ENCODE results near the gene MGAT3.
"Not testable (repeated sequence)": the region's sequence is repeated elsewhere in the genome, so short reads cannot be mapped to it uniquely, and the experiment has no call there.

Gene MGAT3, protein sequence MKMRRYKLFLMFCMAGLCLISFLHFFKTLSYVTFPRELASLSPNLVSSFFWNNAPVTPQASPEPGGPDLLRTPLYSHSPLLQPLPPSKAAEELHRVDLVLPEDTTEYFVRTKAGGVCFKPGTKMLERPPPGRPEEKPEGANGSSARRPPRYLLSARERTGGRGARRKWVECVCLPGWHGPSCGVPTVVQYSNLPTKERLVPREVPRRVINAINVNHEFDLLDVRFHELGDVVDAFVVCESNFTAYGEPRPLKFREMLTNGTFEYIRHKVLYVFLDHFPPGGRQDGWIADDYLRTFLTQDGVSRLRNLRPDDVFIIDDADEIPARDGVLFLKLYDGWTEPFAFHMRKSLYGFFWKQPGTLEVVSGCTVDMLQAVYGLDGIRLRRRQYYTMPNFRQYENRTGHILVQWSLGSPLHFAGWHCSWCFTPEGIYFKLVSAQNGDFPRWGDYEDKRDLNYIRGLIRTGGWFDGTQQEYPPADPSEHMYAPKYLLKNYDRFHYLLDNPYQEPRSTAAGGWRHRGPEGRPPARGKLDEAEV

DNA sequence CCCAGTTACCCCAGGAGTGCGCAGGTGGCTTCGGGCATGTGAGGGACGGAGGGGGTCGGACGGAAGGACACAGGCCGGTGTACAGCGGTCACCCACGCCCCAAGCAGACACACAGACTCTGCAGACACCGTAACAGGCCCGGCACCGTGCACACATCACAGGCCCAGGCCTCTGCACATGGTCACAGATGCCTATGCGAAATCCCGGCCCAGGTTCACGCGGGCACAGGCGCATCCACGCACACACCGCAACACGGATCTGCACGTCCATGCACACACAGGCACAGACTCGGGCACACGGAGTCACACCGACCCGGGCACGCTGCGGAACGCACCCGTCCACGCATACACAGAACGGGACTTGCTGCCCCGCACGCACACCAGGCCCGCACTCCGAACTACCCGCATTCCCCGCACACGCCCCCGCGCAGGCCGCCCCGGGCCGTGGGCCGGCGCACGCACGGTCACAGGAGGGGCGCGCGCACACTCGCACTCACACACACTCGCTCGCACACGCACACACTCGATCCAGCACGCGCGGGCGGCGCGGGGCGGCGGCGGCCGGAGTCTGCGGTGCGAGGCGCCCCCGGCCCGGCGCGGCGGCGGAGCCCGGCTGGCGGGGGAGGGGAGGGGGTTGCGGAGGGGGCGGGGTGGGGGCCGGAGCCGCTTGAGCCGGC, at the start of gene MGAT3:
Gene MGAT3, plus strand, starts transcription at position 491 of the 676 bp plus-strand sequence. CDS start 30,336 bp downstream, outside the sequence.
- no peak for DNase-seq (ENCODE audit: low read depth)

DNA sequence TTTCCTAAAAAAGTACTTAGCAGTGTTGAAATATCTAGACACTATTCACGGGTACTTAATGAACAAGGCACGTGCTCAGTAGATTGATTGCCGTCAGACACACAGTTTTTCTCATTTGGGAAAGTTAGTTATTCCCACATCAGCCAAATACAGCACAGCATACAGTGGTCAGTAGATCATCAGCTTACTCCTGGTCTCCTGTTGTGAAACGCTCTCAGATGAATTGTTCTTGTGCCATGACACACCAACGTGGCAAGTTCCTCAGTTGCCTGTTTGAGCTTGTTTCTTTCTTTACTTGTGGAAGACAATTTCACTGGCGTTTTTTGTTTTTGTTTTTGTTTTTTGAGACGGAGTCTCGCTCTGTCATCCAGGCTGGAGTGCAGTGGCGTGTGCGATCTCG, 48.6 kb upstream of the MGAT3 start:
- DNase-seq (ENCODE audit: low read depth) = no peak

DNA sequence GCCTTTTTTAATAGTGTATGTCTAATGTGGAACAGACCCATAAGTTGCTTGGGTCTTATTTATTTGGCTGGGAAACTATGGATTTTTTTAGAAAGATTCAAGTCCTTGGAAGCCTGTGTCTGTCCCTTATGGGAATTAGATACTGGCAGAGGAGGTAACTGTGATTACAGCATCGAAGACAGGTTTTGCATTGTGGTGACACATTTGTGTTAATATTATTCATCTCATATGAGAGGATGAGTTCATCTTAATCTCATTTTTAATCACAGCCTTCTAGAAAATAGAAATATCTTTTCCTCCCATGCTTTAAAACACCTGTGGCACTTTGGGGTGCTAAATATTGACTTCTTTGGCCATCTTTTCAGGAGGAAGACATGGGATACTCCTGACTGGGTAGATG, 48.0 kb upstream of the MGAT3 start:
- no peak for DNase-seq (ENCODE audit: low read depth)

DNA sequence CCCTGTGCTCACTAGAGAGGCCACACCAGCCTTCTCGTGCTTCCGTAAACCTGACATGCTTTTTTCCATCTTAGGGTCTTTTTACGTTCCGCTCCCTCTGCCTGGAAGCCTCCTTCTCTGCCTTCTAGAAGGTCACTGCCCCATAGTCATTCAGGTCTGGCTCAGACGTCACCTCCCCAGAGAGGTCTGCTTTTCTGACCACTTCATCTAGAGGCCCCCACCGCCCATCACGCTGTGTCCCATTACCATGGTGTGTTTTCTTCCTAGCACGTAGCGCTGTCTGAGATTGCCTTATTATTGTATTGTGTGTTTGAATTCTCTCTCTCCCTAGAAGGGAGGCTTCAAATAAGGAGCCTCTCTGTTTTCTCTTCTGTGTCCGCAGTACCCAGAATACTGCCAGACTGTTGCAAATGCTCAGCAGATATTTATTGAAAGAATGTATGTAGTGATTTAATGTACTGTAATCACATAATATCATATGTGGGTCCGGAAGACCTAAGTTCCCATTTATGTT, 47.2 kb upstream of the MGAT3 start:
- DNase-seq (ENCODE audit: low read depth) = no peak

DNA sequence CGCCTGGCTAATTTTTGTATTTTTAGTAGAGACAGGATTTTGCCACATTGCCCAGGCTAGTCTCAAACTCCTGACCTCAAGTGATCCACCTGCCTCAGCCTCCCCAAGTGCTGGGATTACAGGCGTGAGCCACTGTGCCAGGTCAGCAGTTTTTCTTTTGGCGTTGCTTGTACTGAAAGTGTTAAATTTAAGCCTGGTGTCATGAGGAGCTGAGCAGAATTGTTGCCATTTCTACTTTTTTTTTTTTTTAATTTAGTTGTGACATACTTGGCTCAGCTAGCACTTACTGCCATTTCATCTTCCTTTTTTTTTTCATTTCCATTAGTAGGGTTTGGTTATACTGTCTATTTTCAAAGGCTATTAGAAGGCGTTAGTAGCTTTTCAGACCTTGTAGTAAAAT, 46.5 kb upstream of the MGAT3 start:
- no peak for DNase-seq (ENCODE audit: low read depth)

DNA sequence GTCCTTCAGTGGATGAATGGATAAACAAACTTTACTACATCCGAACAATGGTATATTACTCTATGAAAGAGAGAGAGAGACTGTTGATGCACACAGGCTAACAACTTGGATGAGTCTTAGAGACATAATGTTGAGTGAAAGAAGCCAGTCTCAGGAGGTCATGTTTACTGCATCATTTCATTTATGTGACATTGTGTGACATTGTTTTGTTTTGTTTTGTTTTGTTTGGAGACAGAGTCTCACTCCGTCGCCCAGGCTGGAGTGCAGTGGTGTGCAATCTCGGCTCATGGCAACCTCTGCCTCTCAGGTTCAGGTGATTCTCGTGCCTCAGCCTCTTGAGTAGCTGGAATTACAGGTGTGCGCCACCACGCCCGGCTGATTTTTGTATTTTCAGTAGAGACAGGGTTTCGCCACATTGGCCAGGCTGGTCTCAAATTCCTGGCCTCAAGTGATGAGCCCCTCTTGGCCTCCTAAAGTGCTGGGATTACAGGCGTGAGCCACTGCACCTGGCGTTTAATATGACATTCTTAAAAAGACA, 44.9 kb upstream of the MGAT3 start:
- DNase-seq (ENCODE audit: low read depth) = not testable (repeated sequence)

DNA sequence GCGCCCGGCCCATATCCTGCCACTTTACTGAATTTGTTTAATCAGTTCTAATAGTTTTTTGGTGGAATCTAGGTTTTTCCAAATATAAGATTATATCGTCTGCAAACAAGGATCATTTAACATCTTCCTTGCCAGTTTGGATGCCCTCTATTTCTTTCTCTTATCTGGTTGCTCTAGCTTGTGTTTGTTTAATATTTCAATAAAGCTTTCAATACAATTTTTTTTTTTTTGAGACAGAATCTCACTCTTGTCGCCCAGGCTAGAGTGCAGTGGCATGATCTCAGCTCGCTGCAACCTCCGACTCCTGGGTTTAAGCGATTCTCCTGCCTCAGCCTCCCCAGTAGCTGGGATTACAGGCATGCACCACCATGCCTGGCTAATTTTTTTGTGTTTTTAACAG, 43.6 kb upstream of the MGAT3 start:
- not testable (repeated sequence) for DNase-seq (ENCODE audit: low read depth)

DNA sequence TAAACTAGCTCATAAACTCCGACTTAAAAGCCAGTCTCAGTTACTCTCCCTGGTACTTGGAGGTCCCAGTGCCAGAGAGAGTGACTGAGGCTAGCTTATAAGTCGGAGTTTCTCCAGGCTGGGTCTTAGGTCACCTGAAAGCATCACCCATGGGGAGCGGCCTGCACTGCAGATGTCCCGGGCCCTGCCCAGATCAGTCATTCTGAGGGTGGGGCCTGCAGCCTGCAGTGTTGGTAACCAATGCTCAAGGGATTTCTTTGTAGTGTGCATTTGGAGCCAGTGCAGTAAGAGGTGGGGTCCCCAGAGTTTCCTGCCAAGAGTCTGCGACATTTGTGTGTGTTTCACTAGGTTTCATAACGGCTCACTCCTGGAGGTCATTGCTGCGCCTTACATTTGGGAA, 42.4 kb upstream of the MGAT3 start:
- DNase-seq (ENCODE audit: low read depth) = no peak

DNA sequence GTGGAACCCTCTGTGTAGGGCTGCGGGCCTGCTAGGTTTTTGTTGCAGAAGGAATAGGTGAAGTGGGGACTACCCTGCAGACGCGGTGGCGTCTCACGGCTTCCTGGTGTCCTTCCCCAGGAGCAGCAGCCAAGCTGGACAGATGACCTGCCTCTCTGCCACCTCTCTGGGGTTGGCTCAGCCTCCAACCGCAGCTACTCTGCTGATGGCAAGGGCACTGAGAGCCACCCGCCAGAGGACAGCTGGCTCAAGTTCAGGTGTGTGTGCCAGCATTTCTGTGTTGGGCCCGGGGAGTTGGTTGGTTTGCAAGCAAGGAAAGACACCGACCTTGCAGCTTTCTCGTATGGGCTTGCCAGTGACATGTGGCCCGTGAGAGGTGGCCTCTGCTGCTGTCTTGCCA, 41.9 kb upstream of the MGAT3 start:
- DNase-seq (ENCODE audit: low read depth) = no peak

DNA sequence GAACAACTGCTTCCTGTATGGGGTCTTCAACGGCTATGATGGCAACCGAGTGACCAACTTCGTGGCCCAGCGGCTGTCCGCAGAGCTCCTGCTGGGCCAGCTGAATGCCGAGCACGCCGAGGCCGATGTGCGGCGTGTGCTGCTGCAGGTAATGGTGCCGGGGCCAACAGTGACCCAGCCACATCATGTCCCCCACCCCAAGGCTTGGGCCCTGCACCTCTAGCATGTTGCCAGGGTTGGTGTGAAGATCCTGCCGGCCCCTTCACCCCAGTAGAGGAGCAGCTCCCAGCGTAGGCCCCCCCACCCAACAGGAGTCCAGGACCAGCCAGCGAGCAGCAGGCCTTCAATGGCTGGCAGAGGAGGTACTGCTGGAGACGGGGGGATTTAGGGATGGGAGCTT, 41.3 kb upstream of the MGAT3 start:
- DNase-seq (ENCODE audit: low read depth) = no peak

DNA sequence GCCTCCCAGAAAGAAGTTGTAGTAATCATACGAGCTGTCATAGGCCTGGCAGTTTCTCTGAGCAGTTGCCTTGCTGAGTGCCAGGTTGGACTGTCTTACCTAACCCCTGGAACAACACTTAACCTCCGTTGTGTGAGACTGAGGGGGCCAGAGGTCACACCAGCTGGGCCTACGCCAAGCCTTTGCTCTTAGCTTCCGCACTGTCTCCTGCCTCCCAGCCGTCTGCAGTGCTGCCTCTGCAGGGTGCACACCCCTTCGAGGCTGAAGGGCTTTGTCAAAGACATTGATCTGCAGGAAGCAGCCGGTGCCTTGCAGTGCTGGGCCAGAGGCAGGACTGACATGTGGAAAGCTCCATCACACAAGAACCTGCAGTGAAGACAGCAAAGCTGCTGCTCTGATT, 40.5 kb upstream of the MGAT3 start:
- no peak for DNase-seq (ENCODE audit: low read depth)

DNA sequence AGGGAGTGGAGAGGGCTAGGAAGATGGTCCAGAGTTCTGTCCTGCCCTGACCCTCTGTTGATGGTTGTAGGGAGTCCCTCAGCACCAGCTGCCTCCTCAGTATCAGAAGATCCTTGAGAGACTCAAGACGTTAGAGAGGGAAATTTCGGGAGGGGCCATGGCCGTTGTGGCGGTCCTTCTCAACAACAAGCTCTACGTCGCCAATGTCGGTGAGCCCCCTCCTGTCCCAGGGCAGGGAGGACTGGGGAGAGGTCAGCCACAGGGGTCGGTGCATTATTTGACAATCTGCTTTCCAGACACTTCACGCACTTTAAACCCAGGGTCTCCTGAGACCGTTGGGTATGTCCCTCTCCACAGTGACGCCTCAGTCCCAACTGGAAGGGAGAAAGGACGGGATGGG, 39.2 kb upstream of the MGAT3 start:
- no peak for DNase-seq (ENCODE audit: low read depth)

DNA sequence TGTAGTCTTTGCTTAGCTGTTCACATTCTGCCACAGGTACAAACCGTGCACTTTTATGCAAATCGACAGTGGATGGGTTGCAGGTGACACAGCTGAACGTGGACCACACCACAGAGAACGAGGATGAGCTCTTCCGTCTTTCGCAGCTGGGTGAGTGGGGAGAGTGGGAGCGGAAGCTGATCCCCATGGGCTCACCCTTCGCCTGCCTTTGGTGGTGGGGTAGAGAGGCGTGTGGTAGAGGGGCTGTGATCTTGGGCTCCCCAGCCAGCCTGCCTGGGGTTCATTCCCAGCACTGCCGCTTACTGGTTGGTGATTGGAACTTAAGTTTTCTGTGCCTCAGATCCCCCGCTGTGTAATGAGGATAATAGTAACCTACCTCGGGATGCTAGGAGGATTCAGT, 38.1 kb upstream of the MGAT3 start:
- no peak for DNase-seq (ENCODE audit: low read depth)

DNA sequence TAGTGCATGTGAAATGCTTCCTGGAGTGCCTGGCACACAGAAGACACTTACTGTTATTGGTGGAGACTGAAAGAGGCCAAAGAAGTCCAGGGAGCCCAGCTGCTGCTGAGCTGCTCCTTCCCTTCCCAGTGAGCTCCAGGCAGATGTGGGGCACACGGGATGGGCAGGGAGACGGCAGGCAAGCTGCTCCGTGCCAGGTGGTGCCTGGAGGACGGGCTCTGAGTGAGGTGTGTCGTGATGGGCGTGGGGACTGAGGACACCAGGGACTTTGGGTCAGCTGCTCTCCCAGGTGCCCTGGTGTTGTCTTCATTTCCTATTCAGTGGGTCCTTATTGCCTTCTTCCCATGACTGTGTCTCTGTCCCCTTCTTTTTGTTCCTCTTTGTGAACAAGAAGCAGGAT, 37.7 kb upstream of the MGAT3 start:
- no peak for DNase-seq (ENCODE audit: low read depth)

DNA sequence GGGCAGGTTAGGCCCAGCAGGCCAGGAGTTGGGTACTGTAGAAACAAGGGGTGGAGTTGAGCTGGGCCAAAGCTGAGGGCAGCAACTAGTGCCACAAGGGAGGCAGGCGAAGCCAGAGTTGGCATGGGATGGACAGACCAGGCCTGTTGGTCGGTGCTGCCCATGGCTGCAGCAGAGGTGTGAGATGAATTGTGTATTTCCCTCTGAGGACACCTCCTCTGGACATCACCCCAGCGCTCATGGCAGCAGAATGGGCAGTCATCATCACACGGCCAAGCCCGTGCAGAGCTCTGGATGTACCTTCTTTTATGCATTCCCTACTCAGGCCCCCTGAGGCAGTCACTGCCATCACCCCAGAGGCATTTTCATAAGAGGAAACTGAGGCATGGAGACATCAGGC, 36.9 kb upstream of the MGAT3 start:
- DNase-seq (ENCODE audit: low read depth) = no peak

DNA sequence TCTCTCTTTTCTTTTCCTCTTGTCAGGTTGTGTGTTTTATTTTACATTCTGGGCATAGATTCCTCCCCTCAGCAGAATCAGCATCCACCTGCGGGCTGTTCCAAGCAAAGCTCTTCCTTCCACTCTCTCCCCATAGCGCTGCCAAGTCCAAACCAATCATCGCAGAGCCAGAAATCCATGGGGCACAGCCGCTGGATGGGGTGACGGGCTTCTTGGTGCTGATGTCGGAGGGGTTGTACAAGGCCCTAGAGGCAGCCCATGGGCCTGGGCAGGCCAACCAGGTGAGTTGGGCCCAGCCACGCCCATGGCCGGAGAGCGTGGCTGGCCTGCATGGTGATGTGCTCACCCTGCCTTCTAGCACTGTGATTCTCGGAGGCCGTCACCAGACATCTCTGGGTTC, 35.1 kb upstream of the MGAT3 start:
- DNase-seq (ENCODE audit: low read depth) = no peak

DNA sequence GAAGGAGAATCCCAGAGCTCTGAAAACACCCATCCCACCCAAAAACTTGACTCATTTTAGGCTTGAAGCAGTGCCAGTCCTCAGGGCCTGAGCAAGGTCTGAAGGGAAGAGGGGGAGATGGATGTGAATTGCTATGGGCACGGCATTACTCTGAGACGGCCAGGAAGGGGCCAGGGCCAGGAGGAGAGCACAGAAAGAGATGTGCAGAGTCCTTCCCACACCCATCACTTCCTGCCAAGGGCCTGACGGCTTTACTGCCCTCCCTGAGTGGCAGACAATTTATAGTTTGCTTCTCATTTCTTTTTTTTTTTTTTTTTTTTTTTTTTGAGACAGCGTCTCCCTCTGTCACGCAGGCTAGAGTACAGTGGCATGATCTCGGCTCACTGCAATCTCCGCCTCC, 34.7 kb upstream of the MGAT3 start:
- DNase-seq (ENCODE audit: low read depth) = no peak

DNA sequence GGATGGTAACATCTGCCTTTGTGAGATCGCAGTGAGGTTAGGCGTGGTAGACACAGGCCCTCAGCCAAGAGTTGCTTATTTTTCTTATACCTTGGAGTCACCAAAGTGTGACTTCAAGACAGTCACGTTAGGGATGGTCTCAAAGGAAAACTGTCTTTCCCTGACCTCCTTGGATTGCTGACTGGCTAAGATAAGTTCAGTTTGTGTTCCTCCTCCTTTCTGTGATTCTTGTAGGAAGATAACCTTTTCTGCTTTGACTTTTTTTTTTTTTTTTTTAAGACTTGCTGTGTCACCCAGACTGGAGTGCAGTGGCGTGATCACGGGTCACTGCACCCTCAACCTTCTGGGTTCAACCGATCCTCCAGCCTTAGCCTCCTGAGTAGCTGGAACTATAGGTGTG, 34.1 kb upstream of the MGAT3 start:
- DNase-seq (ENCODE audit: low read depth) = no peak

DNA sequence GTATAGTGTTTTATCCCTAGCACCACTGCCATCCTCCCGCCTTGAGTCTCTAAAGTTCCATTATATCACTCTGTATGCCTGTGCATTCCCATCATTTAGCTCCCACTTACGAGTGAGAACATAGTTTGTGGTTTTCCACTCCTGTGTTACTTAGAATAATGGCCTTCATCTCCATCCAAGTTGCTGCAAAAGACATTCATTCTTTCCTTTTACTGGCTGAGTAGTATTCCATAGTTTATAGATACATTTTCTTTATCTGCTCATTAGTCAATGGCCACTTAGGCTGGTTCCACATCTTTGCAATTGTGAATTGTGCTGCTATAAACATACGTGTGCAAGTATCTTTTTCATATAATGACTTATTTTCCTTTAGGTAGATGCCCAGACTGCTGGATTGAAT, 32.8 kb upstream of the MGAT3 start:
- DNase-seq (ENCODE audit: low read depth) = no peak

DNA sequence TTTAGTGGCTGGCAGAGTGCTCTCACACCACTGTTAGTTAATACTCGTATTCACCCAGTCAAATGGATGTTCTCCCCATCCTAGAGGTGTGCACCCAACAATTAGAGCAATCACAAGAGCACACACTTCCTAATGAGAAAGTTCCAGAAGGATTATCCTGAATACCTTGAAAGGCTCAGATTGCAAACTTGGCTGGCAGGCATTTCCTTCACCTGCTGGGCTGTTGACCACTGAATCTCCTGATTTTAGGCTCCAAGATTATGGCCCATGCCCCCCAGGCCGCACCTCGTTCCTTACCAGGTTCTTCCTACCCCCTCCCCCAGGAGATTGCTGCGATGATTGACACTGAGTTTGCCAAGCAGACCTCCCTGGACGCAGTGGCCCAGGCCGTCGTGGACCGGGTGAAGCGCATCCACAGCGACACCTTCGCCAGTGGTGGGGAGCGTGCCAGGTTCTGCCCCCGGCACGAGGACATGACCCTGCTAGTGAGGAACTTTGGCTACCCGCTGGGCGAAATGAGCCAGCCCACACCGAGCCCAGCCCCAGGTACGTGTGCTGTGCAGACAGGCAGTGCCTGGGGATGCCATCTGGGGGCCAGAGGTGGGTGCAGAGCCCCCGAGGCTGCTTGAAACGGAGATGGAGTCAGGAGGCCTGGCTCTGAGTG, 30.3 kb upstream of the MGAT3 start:
- no peak for DNase-seq (ENCODE audit: low read depth)

DNA sequence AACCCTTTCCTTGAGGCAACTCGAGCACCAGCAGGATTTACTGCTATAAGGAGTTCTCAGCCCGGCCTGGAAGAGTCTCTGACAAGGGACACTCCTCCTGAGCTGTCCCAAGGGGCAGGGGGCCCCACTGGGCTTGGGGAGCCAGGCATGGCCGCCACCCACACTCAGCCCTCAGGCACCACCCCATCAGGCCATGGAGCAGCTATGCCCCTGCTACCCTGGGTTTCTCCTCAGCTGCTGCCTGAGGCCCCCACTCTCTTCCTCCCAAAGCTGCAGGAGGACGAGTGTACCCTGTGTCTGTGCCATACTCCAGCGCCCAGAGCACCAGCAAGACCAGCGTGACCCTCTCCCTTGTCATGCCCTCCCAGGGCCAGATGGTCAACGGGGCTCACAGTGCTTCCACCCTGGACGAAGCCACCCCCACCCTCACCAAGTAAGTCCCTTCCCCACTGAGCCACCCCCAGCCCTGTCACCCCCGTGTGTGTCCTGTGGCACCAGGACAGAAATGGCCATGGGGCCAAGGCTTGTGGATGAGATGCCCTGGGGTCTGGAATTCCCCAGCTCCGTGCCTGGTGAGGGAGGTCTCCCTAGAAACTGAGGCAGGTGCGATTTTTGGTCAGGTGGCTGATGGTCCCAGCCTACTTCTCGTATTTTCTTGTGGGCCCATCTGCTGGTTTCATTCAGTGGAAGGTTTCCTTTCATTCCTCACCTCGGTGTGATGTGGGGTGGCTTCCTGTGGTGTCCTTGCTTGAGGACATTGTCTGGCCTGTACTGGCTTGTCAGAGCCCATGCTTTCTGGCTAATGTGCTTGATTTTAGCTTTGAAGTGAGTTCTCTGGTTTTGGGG, 28.8 kb upstream of the MGAT3 start:
- no peak for DNase-seq (ENCODE audit: low read depth)

Measured in activated T-cell treated with anti-CD3 and anti-CD28 coated beads for 24 hours (primary cell).